GM21526 (cell line): ENCODE measurements around the gene PDXK.

Experiments used
- ATAC-seq: cut with Tn5 transposase; IDR thresholded peaks from one replicate; pipeline ENCODE4 v1.9.1; 2021; ENCODE audit warnings: moderate library complexity; ENCODE audit not compliant: unreplicated experiment, low FRiP score

Gene PDXK

GRCh38 chr21:43739621-43740435 lies 20.9 kb downstream of the PDXK start:
- no peak for ATAC-seq

- no peak for ATAC-seq
These were observed 21.7 kb downstream of the PDXK start for GRCh38 chr21:43740497-43741156.

GRCh38 chr21:43741423-43742096 lies 22.6 kb downstream of the PDXK start:
- no peak for ATAC-seq

GRCh38 chr21:43743947-43744346 lies 25.0 kb downstream of the PDXK start:
- ATAC-seq: no peak

GRCh38 chr21:43744725-43745124 lies 25.8 kb downstream of the PDXK start:
- ATAC-seq: no peak

- no peak for ATAC-seq
These were observed 27.0 kb downstream of the PDXK start for GRCh38 chr21:43745772-43746517.

GRCh38 chr21:43748622-43749021 lies 29.7 kb downstream of the PDXK start:
- no peak for ATAC-seq

GRCh38 chr21:43749651-43750262 lies 30.8 kb downstream of the PDXK start:
- no peak for ATAC-seq

- no peak for ATAC-seq
These were observed 31.6 kb downstream of the PDXK start for GRCh38 chr21:43750339-43751033.

- ATAC-seq: no peak
These were observed 33.1 kb downstream of the PDXK start for GRCh38 chr21:43751955-43752591.

GRCh38 chr21:43752758-43753438 lies 34.0 kb downstream of the PDXK start:
- no peak for ATAC-seq

- ATAC-seq: no peak
These were observed 34.5 kb downstream of the PDXK start for GRCh38 chr21:43753439-43753799.

- no peak for ATAC-seq
These were observed 36.2 kb downstream of the PDXK start for GRCh38 chr21:43754948-43755781.

- no peak for ATAC-seq
These were observed 37.1 kb downstream of the PDXK start for GRCh38 chr21:43755820-43756594.

- no peak for ATAC-seq
These were observed 38.7 kb downstream of the PDXK start for GRCh38 chr21:43757601-43758000.

GRCh38 chr21:43758111-43758641 lies 39.2 kb downstream of the PDXK start:
- ATAC-seq: no peak

- no peak for ATAC-seq
These were observed 39.9 kb downstream of the PDXK start for GRCh38 chr21:43758811-43759210.
